Activated CD4-positive, alpha-beta T cell treated with anti-CD3 and anti-CD28 coated beads for 36 hours (primary cell): ENCODE measurements around the gene CHCHD10. TPM values are rescaled to one million over a fixed set of nuclear protein-coding genes. Genes with fewer than 3 reads are reported as not detected.

Source experiments
- ATAC-seq: fragments of 200-7000 bp; cut with Tn5 transposase; one replicate; pipeline ENCODE4 v1.10.0; 2021; ENCODE audit warnings: mild to moderate bottlenecking, moderate library complexity
- CTCF ChIA-PET: fragments of 350-600 bp; sonication (Branson Sonifier 250); formaldehyde crosslinking; loops from one replicate; lab custom pipeline; 2021; ENCODE audit warnings: antibody characterized with exemption; lab: Charles Lee
- POLR2A ChIA-PET: fragments of 350-600 bp; sonication (Branson Sonifier 250); formaldehyde crosslinking; loops from one replicate; lab custom pipeline; 2021; ENCODE audit warnings: antibody characterized with exemption, inconsistent platforms; lab: Charles Lee
- DNase-seq: peaks from one replicate; pipeline ENCODE4 v3.0.0-alpha.2; 2020
- H3K27ac Mint-ChIP-seq: one replicate; pipeline ENCODE4 v1.8.0; 2021; ENCODE audit warnings: mixed read lengths
- H3K27me3 Mint-ChIP-seq: one replicate; pipeline ENCODE4 v1.8.0; 2021; ENCODE audit warnings: mixed read lengths
- H3K36me3 Mint-ChIP-seq: one replicate; pipeline ENCODE4 v1.8.0; 2021; ENCODE audit warnings: low read depth, mixed read lengths
- H3K4me1 Mint-ChIP-seq: one replicate; pipeline ENCODE4 v1.8.0; 2021; ENCODE audit warnings: mixed read lengths
- H3K4me3 Mint-ChIP-seq: one replicate; pipeline ENCODE4 v1.8.0; 2021; ENCODE audit warnings: mild to moderate bottlenecking, moderate library complexity, mixed read lengths
- H3K9me3 Mint-ChIP-seq: one replicate; pipeline ENCODE4 v1.8.0; 2021; ENCODE audit warnings: low read depth, mixed read lengths
- intact Hi-C, 2 experiments: fragments of 100-400 bp; cut with DNase I in 1 of 2; cut with micrococcal nuclease in 1 of 2; formaldehyde crosslinking; loops; one replicate each; pipeline versions ENCODE4 v1.14.2 to v1.15.1; 2022 to 2024; cut with DNase I, micrococcal nuclease
- total RNA-seq, 2 experiments: library from RNA; stranded (reverse); gene quantifications; one replicate each; pipeline ENCODE4 v1.2.3, GENCODE V29; 2021

Gene CHCHD10
- total RNA-seq = 100 to 1,000 TPM; 131 to 134 TPM

DNA sequence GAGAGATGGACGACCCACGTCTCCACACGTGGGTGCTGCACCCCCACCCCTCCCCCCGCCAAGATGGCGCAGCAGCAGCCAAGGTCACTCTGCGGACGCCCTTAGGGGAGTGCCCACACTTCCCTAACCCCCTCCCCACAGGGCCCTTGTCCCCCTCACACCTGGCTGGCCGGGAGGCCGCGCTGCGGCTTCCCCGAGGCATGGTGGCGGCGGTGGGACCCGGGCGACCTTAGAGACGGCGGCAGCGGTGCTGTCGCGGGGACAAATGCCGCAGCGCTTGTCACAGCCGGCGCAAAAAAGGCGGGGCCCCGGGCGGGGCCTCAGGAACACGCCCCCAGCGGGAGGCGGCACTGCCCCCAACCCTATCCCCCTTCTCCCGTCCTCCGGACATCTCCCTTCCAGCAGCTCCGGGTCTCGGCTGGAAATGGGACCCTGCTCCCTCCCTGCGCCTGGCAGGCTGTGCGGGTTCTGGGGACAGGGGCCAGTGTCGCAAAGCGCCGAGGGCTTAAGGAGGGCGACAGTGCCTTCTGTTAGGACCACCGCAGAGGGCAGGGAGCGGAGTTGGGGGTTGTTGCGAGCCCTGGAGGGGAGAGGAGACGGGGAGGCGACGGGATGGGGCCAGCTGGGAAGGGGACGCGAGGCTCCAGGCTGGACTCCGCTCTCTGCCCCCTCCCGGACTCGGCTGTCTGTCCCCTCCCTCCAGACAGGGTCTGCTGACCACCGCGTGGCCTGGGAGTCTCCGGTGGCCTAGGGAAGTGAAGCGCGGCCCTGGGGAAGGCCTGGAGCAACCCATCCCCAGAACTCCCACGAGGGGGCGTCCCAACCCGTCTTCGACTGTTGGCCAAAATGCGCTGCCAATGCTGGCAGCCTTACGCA, at the start of gene CHCHD10:
TSS of gene CHCHD10 (minus strand) at position 300 of the 876 bp plus-strand sequence. CDS start at position 202, 98 bp downstream.
- peaks cover 15% of the 10 kb centered on the region for H3K36me3 Mint-ChIP-seq
- ATAC-seq (peak; percentile 66), DNase-seq (peak; percentile 87)
- H3K4me1 Mint-ChIP-seq = peaks cover 36% of the 10 kb centered on the region
- intact Hi-C loops = loop anchor here (1.0 to 5.0 kb wide), 10 partner anchors 17 to 229 kb away; partner anchors contain the start of genes DERL3 (in 1 of the 2), MIF (in 1 of the 2) and ZNF70 (in 1 of the 2)
- H3K27ac Mint-ChIP-seq = peak within 1 kb of the TSS; percentile 72
- peak within 1 kb of the TSS; percentile 75 for H3K4me3 Mint-ChIP-seq
- no peaks in the 10 kb centered on the region for H3K27me3 Mint-ChIP-seq
- ChIA-PET POLR2A (no interaction called here), CTCF (interaction anchor here (1.1 to 3.9 kb wide), 3 partner anchors 9 to 127 kb away, joined by 3 to 28 read pairs (median 3); partner anchors contain the start of gene MIF)
- H3K9me3 Mint-ChIP-seq = no peaks in the 10 kb centered on the region

DNA sequence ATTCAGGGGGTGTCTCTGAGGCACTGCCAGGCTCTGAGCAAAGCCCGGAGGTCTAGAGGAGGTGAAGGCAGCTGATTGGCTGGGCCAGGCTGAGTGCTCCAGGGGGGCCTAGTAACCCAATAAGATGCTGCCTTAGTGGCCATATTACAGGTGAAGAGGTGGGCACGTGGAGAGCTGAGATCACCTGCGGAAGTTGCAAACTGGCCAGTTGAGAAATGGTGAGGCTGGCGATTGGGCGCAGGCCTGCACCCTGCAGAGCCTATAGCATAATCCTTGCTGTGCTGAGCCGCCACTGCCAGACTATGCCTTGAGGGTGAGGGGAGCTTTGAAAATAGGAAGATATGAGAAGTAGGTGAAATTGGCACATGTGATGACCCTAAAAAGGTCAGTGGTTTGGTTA, 49.4 kb upstream of the CHCHD10 start:
- POLR2A ChIA-PET = no interaction called here
- intact Hi-C loops = no loop called here
- Mint-ChIP-seq H3K9me3 (no peaks in the 10 kb centered on the region), H3K4me3 (no peak overlapping the region), H3K27me3 (no peaks in the 10 kb centered on the region), H3K27ac (no peak overlapping the region), H3K36me3 (peaks cover 38% of the 10 kb centered on the region), H3K4me1 (peaks cover 2% of the 10 kb centered on the region)
- no peak for DNase-seq
- CTCF ChIA-PET = no interaction called here
- no peak for ATAC-seq

DNA sequence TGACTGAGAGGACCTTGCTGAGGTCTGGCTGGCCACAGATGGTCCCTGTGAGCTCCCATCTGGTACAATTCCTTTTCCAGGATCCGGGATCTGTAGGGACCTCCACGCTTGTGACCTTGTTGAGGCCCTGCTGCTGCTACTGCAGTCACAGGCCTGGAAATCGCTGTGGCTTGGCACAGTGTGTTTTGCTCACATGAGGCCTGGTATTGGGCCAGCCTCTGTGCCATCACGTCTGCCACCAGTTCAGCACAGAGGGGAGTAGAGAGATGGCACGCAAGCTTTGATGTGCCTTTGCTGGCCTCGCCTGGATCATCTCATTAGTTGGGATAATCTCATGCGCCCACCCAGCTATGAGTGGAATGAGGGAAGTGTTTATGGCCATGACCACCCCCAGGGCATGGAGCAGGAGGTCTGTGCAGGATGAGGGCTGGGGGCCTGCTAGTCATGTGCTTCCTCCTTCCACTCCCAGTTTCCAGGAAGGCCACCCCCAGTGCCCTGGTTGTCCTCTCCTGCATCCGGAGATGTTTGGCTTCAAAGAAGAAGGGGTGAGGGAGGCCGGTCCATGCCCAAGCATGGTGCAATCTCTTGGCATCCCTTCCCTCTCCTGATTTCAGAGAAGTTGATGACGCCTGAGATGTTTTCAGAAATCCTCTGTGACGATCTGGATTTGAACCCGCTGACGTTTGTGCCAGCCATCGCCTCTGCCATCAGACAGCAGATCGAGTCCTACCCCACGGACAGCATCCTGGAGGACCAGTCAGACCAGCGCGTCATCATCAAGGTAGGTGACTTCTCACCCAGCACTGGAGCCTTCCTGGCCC, 48.6 kb upstream of the CHCHD10 start:
- ATAC-seq = no peak
- intact Hi-C loops = no loop called here
- Mint-ChIP-seq H3K27ac (no peak overlapping the region), H3K27me3 (no peaks in the 10 kb centered on the region), H3K4me3 (no peak overlapping the region), H3K36me3 (peaks cover 36% of the 10 kb centered on the region), H3K4me1 (peaks cover 2% of the 10 kb centered on the region), H3K9me3 (no peaks in the 10 kb centered on the region)
- DNase-seq = no peak
- ChIA-PET POLR2A (no interaction called here), CTCF (no interaction called here)

DNA sequence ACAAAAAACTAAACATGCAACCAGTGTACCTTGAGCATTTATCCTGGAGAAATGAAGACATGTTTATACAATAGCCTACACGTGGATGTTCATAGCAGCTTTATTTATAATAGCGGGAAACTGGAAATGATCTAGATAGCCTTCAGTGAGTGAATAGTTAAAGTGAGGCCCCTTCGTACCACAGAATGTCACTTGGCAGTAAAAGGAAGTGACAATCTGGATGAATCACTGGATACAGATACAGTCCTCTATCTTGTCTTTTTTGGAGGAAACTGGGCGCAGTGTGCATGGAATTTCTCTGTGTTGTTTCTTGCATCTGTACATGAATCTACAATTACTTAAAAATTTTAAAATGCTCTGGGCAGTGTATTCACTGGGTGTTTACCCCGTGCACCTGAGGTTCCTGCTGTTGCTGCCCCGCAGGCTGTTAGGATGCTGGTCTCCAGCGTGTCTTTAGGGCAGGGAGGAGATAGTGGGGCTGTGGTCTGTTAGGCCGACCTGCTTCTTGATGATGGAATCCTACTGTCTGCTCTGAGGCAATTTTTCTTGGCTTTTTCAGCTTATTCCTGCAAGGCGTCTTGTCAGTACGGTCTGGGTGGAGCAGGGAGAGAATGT, 47.9 kb upstream of the CHCHD10 start:
- H3K27ac Mint-ChIP-seq = no peak overlapping the region
- intact Hi-C loops = no loop called here
- peaks cover 2% of the 10 kb centered on the region for H3K4me1 Mint-ChIP-seq
- no peak overlapping the region for H3K4me3 Mint-ChIP-seq
- ChIA-PET CTCF (no interaction called here), POLR2A (interaction anchor here (0.6 kb wide), 1 partner anchor 13 kb away, joined by 3 read pairs; no protein-coding TSS in a partner anchor)
- H3K9me3 Mint-ChIP-seq = no peaks in the 10 kb centered on the region
- H3K27me3 Mint-ChIP-seq = no peaks in the 10 kb centered on the region
- no peak for ATAC-seq
- no peak for DNase-seq
- peaks cover 38% of the 10 kb centered on the region for H3K36me3 Mint-ChIP-seq

DNA sequence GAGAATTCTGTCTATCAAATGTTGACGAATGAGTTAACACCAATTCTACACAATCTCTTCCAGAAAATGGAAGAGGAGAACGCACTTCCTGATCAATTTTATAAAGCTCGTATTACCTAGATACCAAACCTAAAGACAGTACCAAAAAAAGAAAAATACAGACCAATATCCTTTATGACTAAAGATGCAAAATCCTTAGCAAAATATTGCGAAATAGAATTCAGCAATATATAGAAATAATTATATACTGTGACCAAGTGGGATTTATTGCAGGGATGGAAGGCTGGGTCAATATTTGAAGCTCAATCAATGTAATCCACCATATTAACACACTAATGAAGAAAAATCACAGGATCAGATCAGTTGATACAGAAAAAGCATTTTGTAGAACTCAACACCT, 44.6 kb upstream of the CHCHD10 start:
- CTCF ChIA-PET = interaction anchor here (1.0 to 1.3 kb wide), 2 partner anchors 11 to 37 kb away, joined by 3 read pairs; no protein-coding TSS in a partner anchor
- Mint-ChIP-seq H3K9me3 (no peaks in the 10 kb centered on the region), H3K4me3 (no peak overlapping the region), H3K27ac (no peak overlapping the region), H3K4me1 (no peaks in the 10 kb centered on the region), H3K27me3 (no peaks in the 10 kb centered on the region), H3K36me3 (peaks cover 28% of the 10 kb centered on the region)
- ATAC-seq (no peak), DNase-seq (no peak)
- POLR2A ChIA-PET = no interaction called here
- intact Hi-C loops = no loop called here

DNA sequence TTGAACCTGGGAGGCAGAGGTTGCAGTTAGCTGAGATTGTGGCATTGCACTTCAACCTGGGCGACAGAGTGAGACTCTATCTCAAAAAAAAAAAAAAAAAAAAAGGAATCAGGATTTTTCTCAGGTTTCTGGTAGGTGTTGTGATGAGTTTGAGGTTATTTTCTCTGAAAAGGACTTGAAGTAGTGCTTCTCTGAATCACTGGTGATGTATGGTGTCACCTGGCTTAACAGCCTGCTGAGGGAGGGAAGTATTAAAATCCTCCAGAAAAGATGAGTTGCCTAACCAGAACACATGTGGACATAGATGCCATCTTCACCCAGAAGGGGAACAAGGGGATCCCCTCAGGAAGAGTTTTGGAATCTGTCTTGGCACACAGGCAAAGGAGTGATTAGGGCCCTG, 39.1 kb upstream of the CHCHD10 start:
- H3K27me3 Mint-ChIP-seq = no peaks in the 10 kb centered on the region
- no peak for ATAC-seq
- no peak overlapping the region for H3K27ac Mint-ChIP-seq
- intact Hi-C loops = no loop called here
- POLR2A ChIA-PET = no interaction called here
- CTCF ChIA-PET = no interaction called here
- H3K4me3 Mint-ChIP-seq = no peak overlapping the region
- H3K36me3 Mint-ChIP-seq = peaks cover 40% of the 10 kb centered on the region
- DNase-seq = no peak
- no peaks in the 10 kb centered on the region for H3K9me3 Mint-ChIP-seq
- H3K4me1 Mint-ChIP-seq = no peaks in the 10 kb centered on the region

DNA sequence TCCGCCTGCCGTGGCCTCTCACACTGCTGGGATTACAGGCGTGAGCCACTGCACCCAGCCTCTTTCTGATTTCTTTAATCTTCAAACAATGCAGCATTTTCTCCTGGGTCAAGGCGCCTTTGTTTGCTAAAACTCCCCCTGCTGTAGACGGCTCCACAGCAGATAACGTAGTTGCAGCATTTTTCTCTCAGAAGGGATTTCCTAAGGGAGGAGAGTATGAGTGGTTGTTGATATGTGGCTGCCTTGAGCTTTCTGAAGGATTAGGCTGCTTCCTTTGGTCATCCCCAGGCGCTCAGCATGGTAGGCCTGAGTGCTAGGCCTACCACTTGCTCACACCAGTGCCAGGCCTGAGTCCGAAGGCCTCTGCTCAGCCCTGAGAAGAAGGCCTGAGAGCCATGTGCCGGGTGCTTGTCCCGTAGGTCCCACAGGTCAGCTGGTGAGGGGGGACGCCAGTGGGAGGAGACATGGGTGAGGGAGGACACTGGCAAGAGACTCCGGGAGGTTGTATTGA, 37.1 kb upstream of the CHCHD10 start:
- intact Hi-C loops = no loop called here
- Mint-ChIP-seq H3K27ac (no peak overlapping the region), H3K27me3 (no peaks in the 10 kb centered on the region), H3K9me3 (no peaks in the 10 kb centered on the region), H3K4me3 (no peak overlapping the region), H3K36me3 (peaks cover 46% of the 10 kb centered on the region), H3K4me1 (no peaks in the 10 kb centered on the region)
- ATAC-seq (no peak), DNase-seq (no peak)
- ChIA-PET POLR2A (no interaction called here), CTCF (no interaction called here)

DNA sequence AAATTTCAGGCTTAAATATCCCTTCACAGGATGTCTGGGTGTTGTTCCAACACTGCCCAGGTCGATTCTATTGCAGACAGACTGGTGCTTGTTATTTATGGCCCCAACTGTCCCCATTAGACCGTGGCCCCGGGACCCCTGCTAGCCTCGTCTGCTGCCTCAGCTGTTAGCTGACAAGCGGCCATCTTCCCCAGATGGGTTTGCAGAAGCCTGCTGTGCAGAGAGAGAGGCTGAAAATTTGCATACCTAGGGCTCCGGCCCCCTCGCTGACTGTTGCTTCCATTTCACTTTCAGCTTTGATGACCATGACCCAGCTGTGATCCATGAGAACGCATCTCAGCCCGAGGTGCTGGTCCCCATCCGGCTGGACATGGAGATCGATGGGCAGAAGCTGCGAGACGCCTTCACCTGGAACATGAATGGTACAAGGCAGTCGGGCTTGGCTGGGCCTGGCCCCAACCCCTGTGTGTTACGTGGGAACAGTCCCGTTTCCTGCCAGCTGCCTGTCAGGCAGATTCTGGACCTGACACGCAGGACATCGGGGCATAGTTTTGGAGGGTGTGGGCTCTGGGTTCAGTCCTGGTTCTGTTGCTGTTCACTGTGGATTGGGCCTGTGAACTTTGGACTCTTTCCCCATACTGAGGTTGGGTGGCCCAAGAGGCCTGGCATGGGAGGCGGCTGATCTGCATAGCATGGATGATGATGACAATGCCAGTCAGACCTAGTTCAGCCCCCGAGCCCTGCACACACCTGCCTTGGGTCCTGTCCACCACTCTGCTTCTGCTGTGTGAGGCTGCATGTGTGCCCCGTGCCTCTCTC, 35.4 kb upstream of the CHCHD10 start:
- POLR2A ChIA-PET = no interaction called here

DNA sequence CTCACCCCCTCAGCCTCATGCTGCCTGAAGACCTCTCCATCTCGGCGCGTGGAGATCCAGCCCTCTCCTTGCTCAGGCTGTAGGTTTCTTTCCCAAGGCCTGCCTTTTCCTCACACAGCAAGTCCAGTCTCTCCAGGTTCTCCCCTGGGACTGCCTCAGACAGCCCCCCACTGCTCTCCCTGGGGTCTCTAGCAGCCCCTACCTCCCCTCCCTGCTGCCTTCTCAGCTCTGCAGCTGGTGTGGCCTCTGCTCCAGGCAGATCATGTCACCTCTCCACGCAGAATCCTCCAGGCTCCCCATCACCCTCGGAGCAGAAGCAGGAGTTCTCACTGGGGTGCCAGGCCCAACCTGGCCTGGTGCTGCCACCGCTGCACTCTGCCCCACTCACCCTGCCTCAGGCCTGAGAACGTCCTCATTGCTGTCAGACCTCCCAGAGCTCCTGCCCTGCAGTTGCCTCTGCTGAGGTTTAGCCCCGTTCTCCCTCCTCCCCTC, 34.2 kb upstream of the CHCHD10 start:
- DNase-seq (no peak), ATAC-seq (no peak)
- no peak overlapping the region for H3K27ac Mint-ChIP-seq
- intact Hi-C loops = loop anchor here in 1 of 2 experiments (1.0 kb wide), 1 partner anchor 7 kb away; no protein-coding TSS in a partner anchor
- peaks cover 51% of the 10 kb centered on the region for H3K36me3 Mint-ChIP-seq
- H3K27me3 Mint-ChIP-seq = no peaks in the 10 kb centered on the region
- no peaks in the 10 kb centered on the region for H3K4me1 Mint-ChIP-seq
- no peaks in the 10 kb centered on the region for H3K9me3 Mint-ChIP-seq
- ChIA-PET CTCF (interaction anchor here (1.0 kb wide), 1 partner anchor 10 kb away, joined by 3 read pairs; no protein-coding TSS in a partner anchor), POLR2A (no interaction called here)
- H3K4me3 Mint-ChIP-seq = no peak overlapping the region

More for the DNA sequence above, 35.4 kb upstream of the CHCHD10 start:
- Mint-ChIP-seq H3K27me3 (no peaks in the 10 kb centered on the region), H3K4me3 (no peak overlapping the region), H3K4me1 (no peaks in the 10 kb centered on the region), H3K27ac (no peak overlapping the region), H3K9me3 (no peaks in the 10 kb centered on the region), H3K36me3 (peaks cover 51% of the 10 kb centered on the region)
- ATAC-seq = no peak
- DNase-seq = no peak
- CTCF ChIA-PET = no interaction called here
- intact Hi-C loops = no loop called here

DNA sequence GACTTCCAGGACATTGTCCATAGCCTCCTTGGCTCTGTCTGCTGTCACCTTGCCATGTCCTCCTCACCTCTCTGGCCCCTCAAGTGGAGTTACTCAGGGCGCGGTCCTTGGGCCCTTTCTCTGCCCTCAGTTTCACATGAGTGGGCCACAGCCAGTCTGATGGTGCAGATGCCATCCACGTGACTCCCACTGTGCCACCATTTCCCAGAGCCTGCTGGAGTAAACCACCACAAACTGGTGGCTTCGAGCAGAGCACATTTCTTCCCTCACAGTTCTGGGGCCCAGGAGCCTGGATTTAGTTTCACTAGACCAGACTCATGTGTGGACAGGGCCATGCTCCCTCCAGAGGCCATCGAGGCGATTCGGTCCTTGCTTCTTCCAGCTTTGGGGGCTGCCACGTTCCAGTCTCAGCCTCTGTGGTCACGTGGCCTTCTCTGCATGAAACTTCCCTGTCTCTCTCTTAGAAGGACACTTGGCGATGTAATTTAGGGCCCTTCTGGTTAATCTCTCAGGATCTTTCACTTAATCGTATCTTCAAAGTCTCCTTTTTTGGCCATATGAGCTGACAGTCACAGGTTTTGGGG, 33.6 kb upstream of the CHCHD10 start:
- ATAC-seq = no peak
- Mint-ChIP-seq H3K36me3 (peaks cover 55% of the 10 kb centered on the region), H3K9me3 (no peaks in the 10 kb centered on the region), H3K27ac (no peak overlapping the region), H3K4me3 (no peak overlapping the region), H3K4me1 (no peaks in the 10 kb centered on the region), H3K27me3 (no peaks in the 10 kb centered on the region)
- DNase-seq = no peak
- POLR2A ChIA-PET = no interaction called here
- CTCF ChIA-PET = interaction anchor here (1.0 kb wide), 1 partner anchor 11 kb away, joined by 3 read pairs; no protein-coding TSS in a partner anchor
- intact Hi-C loops = loop anchor here in 1 of 2 experiments (1.0 kb wide), 1 partner anchor 8 kb away; no protein-coding TSS in a partner anchor
